A549 (cell line): ENCODE data around the gene MRPL19. TPM values are rescaled to one million over a fixed set of nuclear protein-coding genes. Genes with fewer than 3 reads are reported as not detected.
"Not testable (repeated sequence)": the region's sequence is repeated elsewhere in the genome, so short reads cannot be mapped to it uniquely, and the experiment has no call there.

Experiments used
- ATAC-seq, 2 experiments: fragments of 200-7000 bp in 1 of 2; fragments of >200 bp in 1 of 2; cut with Nextera tagmentation in 1 of 2; cut with Tn5 transposase in 1 of 2; 3 replicates each; pipeline versions ENCODE4 v1.8.0 to v1.9.1; 2018 to 2020; ENCODE audit warnings: mild to moderate bottlenecking in 1 of 2, moderate library complexity in 1 of 2
- CTCF ChIA-PET: fragments of 300-600 bp; sonication (Branson Sonifier 250); formaldehyde crosslinking; extraction: SDS; loops from one replicate; lab custom pipeline; 2021; ENCODE audit warnings: antibody characterized with exemption, inconsistent platforms; lab: Yijun Ruan, JAX
- POLR2A ChIA-PET: fragments of 350-600 bp; formaldehyde crosslinking; extraction: SDS; loops from one replicate; lab custom pipeline; 2021; ENCODE audit warnings: antibody characterized with exemption, inconsistent platforms; lab: Yijun Ruan, JAX
- DNase-seq, 2 experiments: peaks; one replicate each; pipeline versions ENCODE4 v3.0.0 to v3.0.0-alpha.2; 2011 to 2016; ENCODE audit warnings: low read depth in 1 of 2, low spot score in 1 of 2
- FAIRE-seq: peaks from 2 replicates; lab custom pipeline; 2011; peaks lifted over from hg19 to GRCh38; lab: Jason Lieb, UNC
- H3K27ac ChIP-seq, 2 experiments: fragments of >200 bp; sonication (Bioruptor Twin); formaldehyde crosslinking; 3 replicates each; pipeline ENCODE4 v1.5.1; 2016 to 2017
- H3K4me1 ChIP-seq: fragments of >200 bp; sonication (Bioruptor Twin); formaldehyde crosslinking; 3 replicates; pipeline ENCODE4 v1.6.1; 2016
- H3K4me2 ChIP-seq: fragments of >200 bp; sonication (Bioruptor Twin); formaldehyde crosslinking; 3 replicates; pipeline ENCODE4 v1.6.1; 2016
- H3K4me3 ChIP-seq: fragments of >200 bp; sonication (Bioruptor Twin); formaldehyde crosslinking; 3 replicates; pipeline ENCODE4 v1.5.1; 2016
- H3K9me3 ChIP-seq: fragments of >200 bp; sonication (Bioruptor Twin); formaldehyde crosslinking; 3 replicates; pipeline ENCODE4 v1.6.1; 2016
- ATOH8 ChIP-seq: fragments of 250-450 bp; sonication (Bioruptor Pico); IDR thresholded peaks from 2 replicates; pipeline ENCODE4 v1.5.0; 2020; ENCODE audit warnings: low read depth, mild to moderate bottlenecking, moderate library complexity
- CHD2 ChIP-seq: fragments of 150-350 bp; IDR thresholded peaks from 2 replicates; pipeline ENCODE4 v1.6.1; 2014; ENCODE audit warnings: low read length; ENCODE audit not compliant: partially characterized antibody
- CHD4 ChIP-seq: fragments of 200-600 bp; sonication (generic); IDR thresholded peaks from 2 replicates; pipeline ENCODE4 v1.6.1; 2016; ENCODE audit warnings: antibody characterized with exemption, mild to moderate bottlenecking, borderline replicate concordance
- E2F6 ChIP-seq: IDR thresholded peaks from 2 replicates; pipeline ENCODE4 v1.6.1; 2012; ENCODE audit warnings: low read depth, borderline replicate concordance
- EHF ChIP-seq: fragments of 250-450 bp; sonication (Bioruptor Pico); IDR thresholded peaks from 2 replicates; pipeline ENCODE4 v1.5.0; 2020; ENCODE audit warnings: mild to moderate bottlenecking
- ELK1 ChIP-seq: fragments of 150-350 bp; IDR thresholded peaks from 2 replicates; pipeline ENCODE4 v1.6.1; 2014; ENCODE audit warnings: low read depth, mild to moderate bottlenecking, low read length
- FOSB ChIP-seq: fragments of 250-450 bp; sonication (Bioruptor Pico); IDR thresholded peaks from 2 replicates; pipeline ENCODE4 v1.5.0; 2020; ENCODE audit warnings: mild to moderate bottlenecking, moderate library complexity
- HDAC2 ChIP-seq: fragments of 200-600 bp; sonication (generic); IDR thresholded peaks from 2 replicates; pipeline ENCODE4 v1.6.1; 2016
- HOXA7 ChIP-seq: fragments of 250-450 bp; sonication (Bioruptor Pico); IDR thresholded peaks from 2 replicates; pipeline ENCODE4 v1.5.0; 2020; ENCODE audit warnings: mild to moderate bottlenecking, moderate library complexity
- JUN ChIP-seq, 2 experiments: fragments of >200 bp; sonication (Bioruptor Twin); formaldehyde crosslinking; IDR thresholded peaks; 2 replicates in 1 of 2; 3 replicates in 1 of 2; pipeline ENCODE4 v1.6.1; 2016 to 2017
- KDM1A ChIP-seq: fragments of 200-600 bp; sonication (generic); IDR thresholded peaks from 2 replicates; pipeline ENCODE4 v1.6.1; 2016; ENCODE audit warnings: low read depth, mild to moderate bottlenecking
- MAZ ChIP-seq: fragments of 150-350 bp; IDR thresholded peaks from 2 replicates; pipeline ENCODE4 v1.6.1; 2014; ENCODE audit warnings: antibody characterized with exemption, low read depth, low read length, borderline replicate concordance
- NR3C1 ChIP-seq: fragments of >200 bp; sonication (Bioruptor Twin); formaldehyde crosslinking; IDR thresholded peaks from 3 replicates; pipeline ENCODE4 v1.6.1; 2017
- PBX3 ChIP-seq: IDR thresholded peaks from 2 replicates; pipeline ENCODE4 v1.6.1; 2012
- PHF8 ChIP-seq: fragments of 200-600 bp; sonication (generic); IDR thresholded peaks from 2 replicates; pipeline ENCODE4 v1.6.1; 2016; ENCODE audit warnings: low read depth, mild to moderate bottlenecking, antibody characterized with exemption, moderate library complexity, borderline replicate concordance
- POLR2AphosphoS2 ChIP-seq: conservative IDR thresholded peaks from 2 replicates; pipeline ENCODE4 v1.6.1; 2012; ENCODE audit warnings: low read length, improper control_type of control experiment, inconsistent platforms
- RCOR1 ChIP-seq: fragments of 150-350 bp; IDR thresholded peaks from 2 replicates; pipeline ENCODE4 v1.6.1; 2014; ENCODE audit warnings: antibody characterized with exemption, low read length, low read depth
- RNF2 ChIP-seq: fragments of 200-600 bp; sonication (generic); IDR thresholded peaks from 2 replicates; pipeline ENCODE4 v1.6.1; 2016; ENCODE audit warnings: low read depth, mild to moderate bottlenecking, antibody characterized with exemption, moderate library complexity, borderline replicate concordance
- SMC3 ChIP-seq: fragments of >200 bp; sonication (Bioruptor Twin); formaldehyde crosslinking; IDR thresholded peaks from 3 replicates; pipeline ENCODE4 v1.6.1; 2018; ENCODE audit warnings: inconsistent platforms
- SREBF2 ChIP-seq: fragments of 450-650 bp; IDR thresholded peaks from 2 replicates; pipeline ENCODE4 v1.6.1; 2014; ENCODE audit warnings: mild to moderate bottlenecking, moderate library complexity
- TFCP2L1 ChIP-seq: fragments of 250-450 bp; sonication (Bioruptor Pico); IDR thresholded peaks from 2 replicates; pipeline ENCODE4 v1.5.0; 2021; ENCODE audit warnings: mild to moderate bottlenecking
- TP53 ChIP-seq: fragments of 250-450 bp; sonication (Bioruptor Pico); IDR thresholded peaks from 2 replicates; pipeline ENCODE4 v1.5.0; 2021; ENCODE audit warnings: mild to moderate bottlenecking, moderate library complexity
- WGBS: methylation state at CpG from one replicate; pipeline ENCODE4 v1.1.6; 2017; ENCODE audit errors: missing lambda C conversion rate; 5-methylcytosine and 5-hydroxymethylcytosine counted together
- polyA plus RNA-seq, 4 experiments: library from polyadenylated mRNA; depleted of rRNA in 3 of 4; stranded (reverse); fragments of >200 nt; fragmentation: RNase III in 1 of 4; extraction: RNeasy Plus Mini Kit Qiagen cat#74134 plus additional on column Dnase treatment in 1 of 4; gene quantifications; 2 replicates in 3 of 4; 3 replicates in 1 of 4; pipeline ENCODE4 v1.2.3, GENCODE V29; 2011 to 2017

MRPL19 gene
- polyA plus RNA-seq, 2 of the 4 experiments (the other 2 are of a cell fraction): 70.5 to 147 TPM

- Histone ChIP-seq H3K27ac (no peak overlapping the region), H3K4me3 (no peak overlapping the region), H3K4me2 (no peak overlapping the region), H3K9me3 (no peaks in the 10 kb centered on the region), H3K4me1 (no peaks in the 10 kb centered on the region)
- no peak for ATAC-seq
- DNase-seq: no peak
- no peak for FAIRE-seq
- 90% methylated on average over 1 of the region's 1 CpG for WGBS
- TF ChIP-seq JUN (IDR thresholded peaks at IDR 0.05) (no peak), PBX3 (no peak), RNF2 (no peak), CHD2 (no peak), SMC3 (no peak)
- ChIA-PET CTCF (interaction anchor here (1.4 to 8.7 kb wide), 4 partner anchors 9 to 41 kb away, joined by 3 to 85 read pairs (median 4); no protein-coding TSS in a partner anchor), POLR2A (no interaction called here)
Measured at GRCh38 chr2:75679556-75679955, 33.0 kb downstream of the MRPL19 start.

GRCh38 chr2:75680402-75680801, 33.8 kb downstream of the MRPL19 start:
- no peak overlapping the region for H3K4me3 ChIP-seq
- no peak overlapping the region for H3K4me2 ChIP-seq
- ATAC-seq (no peak), FAIRE-seq (no peak), DNase-seq (no peak)
- WGBS: 96% methylated on average over 1 of the region's 1 CpG
- H3K9me3 ChIP-seq: no peaks in the 10 kb centered on the region
- H3K4me1 ChIP-seq: no peaks in the 10 kb centered on the region
- POLR2A ChIA-PET: no interaction called here
- CTCF ChIA-PET: interaction anchor here (1.1 to 8.7 kb wide), 4 partner anchors 11 to 42 kb away, joined by 3 to 85 read pairs (median 4); partner anchors contain the start of gene MRPL19
- H3K27ac ChIP-seq: no peak overlapping the region
- no peak for TF ChIP-seq ELK1
- no peak for TF ChIP-seq FOSB (CRISPR knock-in tag)
- TF ChIP-seq NR3C1: no peak
- TF ChIP-seq E2F6: no peak
- TF ChIP-seq RCOR1: no peak
- no peak for TF ChIP-seq MAZ
- no peak for TF ChIP-seq HDAC2
- TF ChIP-seq HOXA7 (CRISPR knock-in tag): no peak
- TF ChIP-seq TP53 (CRISPR knock-in tag): no peak
- no peak for TF ChIP-seq ATOH8
- TF ChIP-seq KDM1A: no peak
- no peak for TF ChIP-seq CHD4
- TF ChIP-seq TFCP2L1 (CRISPR knock-in tag): no peak
- no peak for TF ChIP-seq POLR2AphosphoS2
- TF ChIP-seq SREBF2: no peak
- no peak for TF ChIP-seq PHF8
- TF ChIP-seq EHF: no peak
- no peak for TF ChIP-seq SMC3

- H3K4me3 ChIP-seq, DNase-seq, H3K4me1 ChIP-seq, H3K27ac ChIP-seq, POLR2A ChIA-PET, ATAC-seq, H3K9me3 ChIP-seq, FAIRE-seq, H3K4me2 ChIP-seq: not testable (repeated sequence)
- CTCF ChIA-PET: interaction anchor here (8.7 kb wide), 1 partner anchor 45 kb away, joined by 85 read pairs; no protein-coding TSS in a partner anchor
- 94% methylated on average over 5 of the region's 5 CpGs for WGBS
Measured at GRCh38 chr2:75683430-75683829, 36.8 kb downstream of the MRPL19 start.
